ENCODE measurements around the gene ELMO1. TPM values are rescaled to one million over a fixed set of nuclear protein-coding genes. Genes with fewer than 3 reads are reported as not detected.

Gene ELMO1
- total RNA-seq, 4 donors from 2014 or later, result 31.1 to 42.9 (median 38.7) TPM

DNA sequence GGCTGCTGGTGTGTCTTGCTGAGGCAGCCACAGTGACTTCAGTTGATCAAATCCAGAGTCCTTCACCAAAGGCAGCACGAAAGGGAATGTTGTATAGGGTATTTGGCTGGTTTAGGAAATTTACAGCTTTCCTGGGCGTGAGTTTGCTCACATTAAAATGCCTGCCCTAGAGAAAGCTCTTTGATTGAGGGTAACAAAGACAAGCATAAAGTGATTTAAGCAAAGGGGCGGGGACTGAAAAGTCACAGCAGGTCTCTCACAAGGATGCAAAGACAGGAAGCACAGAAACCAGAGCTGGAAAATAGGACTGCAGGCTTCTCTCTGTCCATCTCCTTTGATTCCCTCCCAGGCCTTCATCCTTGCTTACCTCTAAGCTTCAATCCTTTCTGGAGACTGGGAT is 139.2 kb downstream of the ELMO1 start:
- H3K27me3 ChIP-seq, result no peaks in the 10 kb centered on the region
- no peaks in the 10 kb centered on the region for H3K9me3 ChIP-seq
- no peak overlapping the region for H3K27ac ChIP-seq (replicated peaks in 1 of 4)
- peaks cover 0 to 21% (median 9%) of the 10 kb centered on the region in 4 donors for H3K4me1 ChIP-seq
- no peak for DNase-seq (ENCODE audit: extremely low spot score)
- intact Hi-C loops (cut with DNase I), result no loop called here
- peaks cover 0 to 7% (median 0%) of the 10 kb centered on the region in 4 donors for H3K36me3 ChIP-seq
- TF ChIP-seq CTCF (IDR thresholded peaks at IDR 0.05) (no peak), POLR2AphosphoS5 (IDR thresholded peaks at IDR 0.05) (no peak), EP300 (IDR thresholded peaks at IDR 0.05) (no peak), POLR2A (IDR thresholded peaks at IDR 0.05; ENCODE audit: low read depth) (no peak)
- H3K4me3 ChIP-seq, result no peak overlapping the region
- 84% methylated on average over 3 of the region's 3 CpGs for WGBS

DNA sequence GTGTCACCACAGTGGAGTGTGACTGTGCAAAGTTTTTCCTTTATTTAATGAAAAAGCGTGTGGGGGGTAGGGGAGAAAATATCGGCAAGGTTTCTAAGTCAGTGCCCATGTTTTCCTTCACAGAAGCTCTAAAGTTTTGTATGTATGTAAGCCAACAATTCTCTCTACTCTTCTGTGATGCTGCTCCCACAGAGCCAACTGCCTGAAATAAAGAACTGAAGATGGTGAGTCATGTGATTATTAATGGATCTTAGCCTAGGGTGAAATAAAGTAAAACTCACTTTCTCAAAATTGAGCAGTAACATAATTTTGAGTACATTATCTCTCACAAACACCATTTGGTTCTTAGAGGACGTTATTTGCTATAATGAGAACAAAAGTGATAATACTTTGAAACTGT is 143.7 kb downstream of the ELMO1 start:
- Histone ChIP-seq H3K4me1 (peaks cover 0 to 4% (median 0%) of the 10 kb centered on the region in 4 donors), H3K4me3 (no peak overlapping the region), H3K27me3 (no peaks in the 10 kb centered on the region), H3K9me3 (no peaks in the 10 kb centered on the region), H3K36me3 (peaks cover 0 to 8% (median 2%) of the 10 kb centered on the region in 4 donors), H3K27ac (replicated peaks in 1 of 4) (no peak overlapping the region)
- TF ChIP-seq POLR2A (IDR thresholded peaks at IDR 0.05; ENCODE audit: low read depth), result no peak
- TF ChIP-seq POLR2AphosphoS5 (IDR thresholded peaks at IDR 0.05), result no peak
- TF ChIP-seq EP300 (IDR thresholded peaks at IDR 0.05), result no peak
- TF ChIP-seq CTCF (IDR thresholded peaks at IDR 0.05), result no peak
- WGBS, result 81% methylated on average over 3 of the region's 3 CpGs
- no peak for DNase-seq (ENCODE audit: extremely low spot score)
- intact Hi-C loops (cut with DNase I), result no loop called here

DNA sequence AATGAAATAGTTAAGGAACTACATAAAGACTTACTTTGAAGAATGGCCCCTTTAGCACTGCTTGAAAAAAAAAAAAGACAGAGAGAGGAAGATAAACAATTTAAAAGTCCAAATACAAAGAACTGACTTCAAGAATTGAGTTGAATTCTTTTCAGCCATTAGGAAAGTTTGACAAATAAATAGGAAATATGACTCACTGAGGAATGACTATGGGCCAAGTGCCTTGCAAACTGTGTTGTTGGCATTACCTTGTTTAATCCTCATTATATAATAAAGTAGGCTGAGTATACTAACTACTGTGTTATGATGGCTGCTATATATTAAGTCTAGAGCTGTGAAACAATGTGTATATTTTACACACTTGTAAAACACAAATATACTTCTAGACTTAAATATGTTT is 151.1 kb downstream of the ELMO1 start:
- no peak for DNase-seq (ENCODE audit: extremely low spot score)
- Histone ChIP-seq H3K4me1 (peaks cover 0 to 6% (median 2%) of the 10 kb centered on the region in 4 donors), H3K27ac (replicated peaks in 1 of 4) (peak overlapping the region in 1 of 4 donors; percentile 28), H3K36me3 (peaks cover 0 to 7% (median 2%) of the 10 kb centered on the region in 4 donors), H3K9me3 (no peaks in the 10 kb centered on the region), H3K27me3 (no peaks in the 10 kb centered on the region), H3K4me3 (no peak overlapping the region)
- intact Hi-C loops (cut with DNase I), result no loop called here
- TF ChIP-seq EP300 (IDR thresholded peaks at IDR 0.05), result no peak
- no peak for TF ChIP-seq CTCF (IDR thresholded peaks at IDR 0.05)
- no peak for TF ChIP-seq POLR2A (IDR thresholded peaks at IDR 0.05; ENCODE audit: low read depth)
- peak in 1 of 2 donors; percentile 37 for TF ChIP-seq POLR2AphosphoS5 (IDR thresholded peaks at IDR 0.05)

- WGBS, result 22% methylated on average over 1 of the region's 1 CpG
- TF ChIP-seq CTCF (IDR thresholded peaks at IDR 0.05) (no peak), EP300 (IDR thresholded peaks at IDR 0.05) (no peak), POLR2AphosphoS5 (IDR thresholded peaks at IDR 0.05) (no peak), POLR2A (IDR thresholded peaks at IDR 0.05; ENCODE audit: low read depth) (no peak)
Measured at GRCh38 chr7:37295401-37295800, 153.3 kb downstream of the ELMO1 start.

DNA sequence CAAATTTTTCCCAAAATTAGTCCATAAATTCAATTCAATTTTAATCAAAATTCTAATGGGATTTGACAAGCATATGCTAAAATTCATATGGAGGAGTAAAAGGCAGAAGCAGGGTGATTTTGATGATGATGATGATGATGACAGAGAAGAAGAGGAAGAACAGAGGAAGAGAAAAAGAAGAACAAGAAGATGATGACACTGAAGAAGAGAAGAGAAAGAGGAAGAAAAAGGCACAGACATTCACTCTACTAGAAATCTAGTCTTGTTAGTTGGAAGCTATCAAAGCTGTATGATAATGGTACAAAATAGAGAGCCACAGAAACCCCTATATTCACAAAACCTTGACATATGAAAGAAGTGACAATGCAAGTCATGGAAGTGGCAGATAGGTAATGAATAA is 157.9 kb downstream of the ELMO1 start:
- H3K36me3 ChIP-seq, result no peaks in the 10 kb centered on the region
- H3K27me3 ChIP-seq, result no peaks in the 10 kb centered on the region
- H3K4me1 ChIP-seq, result peaks cover 11 to 28% (median 21%) of the 10 kb centered on the region in 4 donors
- H3K4me3 ChIP-seq, result no peak overlapping the region
- no peaks in the 10 kb centered on the region for H3K9me3 ChIP-seq
- intact Hi-C loops (cut with DNase I), result no loop called here
- no peak overlapping the region for H3K27ac ChIP-seq (replicated peaks in 1 of 4)
- DNase-seq (ENCODE audit: extremely low spot score), result no peak
- TF ChIP-seq POLR2AphosphoS5 (IDR thresholded peaks at IDR 0.05) (no peak), CTCF (IDR thresholded peaks at IDR 0.05) (no peak), EP300 (IDR thresholded peaks at IDR 0.05) (no peak), POLR2A (IDR thresholded peaks at IDR 0.05; ENCODE audit: low read depth) (no peak)

More at GRCh38 chr7:37295401-37295800, 153.3 kb downstream of the ELMO1 start:
- Histone ChIP-seq H3K4me3 (no peak overlapping the region), H3K27me3 (no peaks in the 10 kb centered on the region), H3K9me3 (no peaks in the 10 kb centered on the region), H3K4me1 (peaks cover 0 to 6% (median 2%) of the 10 kb centered on the region in 4 donors), H3K27ac (replicated peaks in 1 of 4) (no peak overlapping the region), H3K36me3 (no peaks in the 10 kb centered on the region)
- no peak for DNase-seq (ENCODE audit: extremely low spot score)
- intact Hi-C loops (cut with DNase I), result no loop called here
